Spleen (tissue), 11 donors: Measurements from ENCODE around the gene LDLRAD4. TPM values are rescaled to one million over a fixed set of nuclear protein-coding genes. Genes with fewer than 3 reads are reported as not detected.

Experiments
- DNase-seq: peaks from one replicate; pipeline ENCODE4 v3.0.0-alpha.2; 2020
- H3K27ac ChIP-seq, 8 donors: fragments of 200-600 bp; sonication (generic) in 7 of 8; 1 replicate in 4 of 8; 2 replicates in 4 of 8; pipeline versions ENCODE4 v1.5.0 to v1.8.0; 2016 to 2021; ENCODE audit warnings: inconsistent platforms in 4 of 8, mild to moderate bottlenecking in 4 of 8, moderate library complexity in 1 of 8
- H3K27me3 ChIP-seq, 7 donors: fragments of 200-600 bp; sonication (generic) in 6 of 7; replicated peaks in 1 of 7; 1 replicate in 4 of 7; 2 replicates in 3 of 7; pipeline versions ENCODE4 v1.5.0 to v1.8.0; 2016 to 2021; ENCODE audit warnings: inconsistent platforms in 3 of 7, mild to moderate bottlenecking in 1 of 7
- H3K36me3 ChIP-seq, 6 donors: fragments of 200-600 bp; sonication (generic) in 5 of 6; 1 replicate in 4 of 6; 2 replicates in 2 of 6; pipeline versions ENCODE4 v1.5.0 to v1.8.0; 2016 to 2021; ENCODE audit warnings: inconsistent platforms in 2 of 6
- H3K4me1 ChIP-seq, 6 donors: fragments of 200-600 bp; sonication (generic) in 5 of 6; 1 replicate in 3 of 6; 2 replicates in 3 of 6; pipeline versions ENCODE4 v1.5.0 to v1.8.0; 2016 to 2021; ENCODE audit warnings: inconsistent platforms in 3 of 6
- H3K4me3 ChIP-seq, 8 donors: fragments of 200-600 bp; sonication (generic) in 7 of 8; 1 replicate in 4 of 8; 2 replicates in 4 of 8; pipeline versions ENCODE4 v1.5.0 to v1.8.0; 2016 to 2021; ENCODE audit warnings: inconsistent platforms in 4 of 8, mild to moderate bottlenecking in 4 of 8, moderate library complexity in 2 of 8
- H3K9me3 ChIP-seq, 8 donors: fragments of 200-600 bp; sonication (generic) in 7 of 8; 1 replicate in 4 of 8; 2 replicates in 4 of 8; pipeline versions ENCODE4 v1.5.0 to v1.8.0; 2016 to 2021; ENCODE audit warnings: inconsistent platforms in 4 of 8
- CTCF ChIP-seq, 11 experiments: fragments of 200-600 bp in 7 of 11; fragments of 450-650 bp in 4 of 11; sonication (generic) in 4 of 11; IDR thresholded peaks in 8 of 11; conservative IDR thresholded peaks in 3 of 11; 1 replicate in 7 of 11; 2 replicates in 4 of 11; pipeline versions ENCODE4 v1.4.0 to v1.8.0; 2016 to 2021; ENCODE audit warnings: antibody characterized with exemption in 11 of 11, inconsistent platforms in 4 of 11, mild to moderate bottlenecking in 1 of 11
- POLR2A ChIP-seq, 3 donors: fragments of 450-650 bp; IDR thresholded peaks; one replicate each; pipeline ENCODE4 v1.5.1; 2017; ENCODE audit warnings: antibody characterized with exemption in 3 of 3, mild to moderate bottlenecking in 1 of 3
- POLR2AphosphoS5 ChIP-seq, 3 donors: sonication (generic); formaldehyde crosslinking; IDR thresholded peaks; one replicate each; pipeline ENCODE4 v1.5.1; 2017; ENCODE audit warnings: antibody characterized with exemption in 3 of 3
- WGBS, 5 donors: extraction: QIAGEN DNeasy Blood & Tissue Kit in 3 of 5; methylation state at CpG; one replicate each; pipeline versions ENCODE4 v1.1.5 to v1.1.7; 2013 to 2018; 5-methylcytosine and 5-hydroxymethylcytosine counted together
- intact Hi-C: fragments of 100-400 bp; cut with DNase I; formaldehyde crosslinking; loops from one replicate; pipeline ENCODE4 v1.15.0; 2023; ENCODE audit warnings: low total_unique reads
- polyA plus RNA-seq, 3 donors: library from polyadenylated mRNA; stranded (reverse); fragments of 200-250 nt; gene quantifications; one replicate each; pipeline ENCODE4 v1.2.1, GENCODE V29; 2013
- total RNA-seq, 7 donors: library from RNA; depleted of rRNA in 3 of 7; stranded (reverse); fragments of >200 nt in 3 of 7; fragmentation: NEBNext Ultra II Directional in 4 of 7; extraction: Animal tissue kit (Norgen Biotek cat#: 25700) in 4 of 7; gene quantifications; one replicate each; pipeline versions ENCODE4 v1.1.0 to v1.2.1, GENCODE V29; 2016 to 2021
- donor health status: healthy with polysubstance abuse.
- donor health status: DM: no; HTN: no; CAD: no; lungs with moderate emphysema.
- donor health status: DM: no; HTN: no; CAD: no.
- donor health status: Bipolar disorder and iron deficiency.
- donor health status: healthy.
- donor health status: DM: no; HTN: no; CAD: no.
- donor health status: DM: yes; HTN: yes; CAD: no.

The LDLRAD4 gene
- total and polyA plus RNA-seq, 10 donors = 4.5 to 80.8 (median 46.4) TPM

GRCh38 chr18:13381331-13381730 lies 162.8 kb downstream of the LDLRAD4 start:
- Histone ChIP-seq H3K9me3 (no peaks in the 10 kb centered on the region), H3K27me3 (no peaks in the 10 kb centered on the region), H3K4me3 (peak overlapping the region in 3 of 8 donors; percentile 18 to 60 (median 29)), H3K4me1 (peaks cover 15 to 70% (median 36%) of the 10 kb centered on the region in 6 donors), H3K27ac (peak overlapping the region; percentile 6 to 90 (median 80)), H3K36me3 (no peaks in the 10 kb centered on the region)
- 76 to 88% (median 84%) methylated on average over 9 of the region's 9 CpGs for WGBS, 5 donors
- intact Hi-C loops = loop anchor here (5.0 kb wide), 1 partner anchor 164 kb away; the partner anchor contains the start of gene LDLRAD4
- TF ChIP-seq CTCF (IDR thresholded peaks at IDR 0.05 in 8 of 11, conservative IDR thresholded peaks at IDR 0.05 in 3 of 11) = no peak
- no peak for TF ChIP-seq POLR2AphosphoS5 (IDR thresholded peaks at IDR 0.05)
- no peak for TF ChIP-seq POLR2A (IDR thresholded peaks at IDR 0.05)
- no peak for DNase-seq

GRCh38 chr18:13381944-13382365 lies 163.4 kb downstream of the LDLRAD4 start:
- peak; percentile 26 to 54 (median 42) for TF ChIP-seq POLR2AphosphoS5 (IDR thresholded peaks at IDR 0.05)
- no peak for TF ChIP-seq CTCF (IDR thresholded peaks at IDR 0.05 in 8 of 11, conservative IDR thresholded peaks at IDR 0.05 in 3 of 11)
- TF ChIP-seq POLR2A (IDR thresholded peaks at IDR 0.05) = no peak
- intact Hi-C loops = loop anchor here (5.0 kb wide), 1 partner anchor 165 kb away; the partner anchor contains the start of gene LDLRAD4

DNA sequence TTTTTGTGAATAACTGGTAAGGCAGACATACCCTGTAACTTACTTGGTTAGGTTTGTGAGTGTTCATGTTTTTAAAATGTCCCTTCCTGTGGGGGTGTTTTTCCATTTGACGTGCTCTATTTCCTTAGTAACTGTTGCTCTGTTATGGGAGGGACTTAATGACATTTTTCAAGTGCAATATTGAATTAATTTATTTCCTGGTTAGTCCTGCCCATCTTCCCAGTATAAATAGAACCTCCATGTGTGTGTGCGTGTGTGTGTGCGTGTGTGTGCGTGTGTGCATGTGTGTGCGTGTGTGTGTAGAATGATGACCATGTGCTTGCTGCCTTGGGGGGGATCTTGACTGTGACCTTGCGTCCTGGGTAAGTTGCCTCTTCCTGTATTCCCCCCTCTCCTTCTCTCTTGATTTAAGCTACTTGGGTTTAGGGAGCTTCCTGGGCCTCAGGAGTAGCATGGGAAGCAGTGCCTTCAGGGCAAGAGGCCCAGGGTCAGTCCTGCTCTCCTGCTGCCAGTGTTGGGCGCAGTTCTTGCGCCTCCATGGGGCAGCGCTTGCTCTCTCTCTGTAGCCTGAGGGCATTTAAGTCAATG lies 163.9 kb downstream of the LDLRAD4 start:
- H3K27ac ChIP-seq = peak overlapping the region; percentile 55 to 90 (median 80)
- no peaks in the 10 kb centered on the region for H3K9me3 ChIP-seq
- H3K4me3 ChIP-seq = peak overlapping the region in 7 of 8 donors; percentile 15 to 60 (median 21)
- WGBS, 5 donors = 51 to 59% (median 56%) methylated on average over 9 of the region's 9 CpGs
- no peak for DNase-seq
- intact Hi-C loops = loop anchor here (5.0 kb wide), 1 partner anchor 165 kb away; the partner anchor contains the start of gene LDLRAD4
- no peaks in the 10 kb centered on the region for H3K27me3 ChIP-seq
- TF ChIP-seq CTCF (IDR thresholded peaks at IDR 0.05 in 8 of 11, conservative IDR thresholded peaks at IDR 0.05 in 3 of 11) = no peak
- no peak for TF ChIP-seq POLR2AphosphoS5 (IDR thresholded peaks at IDR 0.05)
- no peak for TF ChIP-seq POLR2A (IDR thresholded peaks at IDR 0.05)
- H3K36me3 ChIP-seq = peaks cover 0 to 3% (median 0%) of the 10 kb centered on the region in 6 donors
- peaks cover 15 to 59% (median 25%) of the 10 kb centered on the region in 6 donors for H3K4me1 ChIP-seq

More at GRCh38 chr18:13381944-13382365, 163.4 kb downstream of the LDLRAD4 start:
- no peaks in the 10 kb centered on the region for H3K27me3 ChIP-seq
- peaks cover 15 to 64% (median 30%) of the 10 kb centered on the region in 6 donors for H3K4me1 ChIP-seq
- H3K9me3 ChIP-seq = no peaks in the 10 kb centered on the region
- no peaks in the 10 kb centered on the region for H3K36me3 ChIP-seq
- WGBS, 5 donors = 1 to 4% (median 3%) methylated on average over 14 of the region's 14 CpGs
- peak overlapping the region in 7 of 8 donors; percentile 15 to 60 (median 21) for H3K4me3 ChIP-seq
- no peak for DNase-seq
- H3K27ac ChIP-seq = peak overlapping the region; percentile 6 to 90 (median 80)
